ENCODE measurements around the gene PRCC. TPM values are rescaled to one million over a fixed set of nuclear protein-coding genes. Genes with fewer than 3 reads are reported as not detected.
"Not testable (repeated sequence)": the region's sequence is repeated elsewhere in the genome, so short reads cannot be mapped to it uniquely, and the experiment has no call there.

PRCC gene
- total and polyA plus RNA-seq, 9 donors = 22.7 to 75.7 (median 62.1) TPM

- not testable (repeated sequence) for H3K27ac ChIP-seq (ENCODE audit: low read length); H3K36me3 ChIP-seq (ENCODE audit: control insufficient read depth, insufficient read depth, low read length); H3K27me3 ChIP-seq (ENCODE audit: control insufficient read depth, insufficient read depth, low read length); H3K4me3 ChIP-seq (ENCODE audit: low read length); H3K9me3 ChIP-seq (replicated peaks; ENCODE audit: control insufficient read depth, low read depth, low read length); DNase-seq
- peaks cover 27% of the 10 kb centered on the region for H3K4me1 ChIP-seq (ENCODE audit: control insufficient read depth, insufficient read depth, low read length)
- WGBS (ENCODE audit: insufficient coverage) = no CpG with 5 or more reads among the region's 10 CpGs
Observed at GRCh38 chr1:156757572-156758253, 9.6 kb upstream of the PRCC start.

GRCh38 chr1:156760092-156760795, 7.1 kb upstream of the PRCC start:
- H3K36me3 ChIP-seq (ENCODE audit: control insufficient read depth, insufficient read depth, low read length) = no peaks in the 10 kb centered on the region
- peaks cover 13% of the 10 kb centered on the region for H3K4me1 ChIP-seq (ENCODE audit: control insufficient read depth, insufficient read depth, low read length)
- H3K9me3 ChIP-seq (replicated peaks; ENCODE audit: control insufficient read depth, low read depth, low read length) = no peaks in the 10 kb centered on the region
- no peak overlapping the region for H3K4me3 ChIP-seq (ENCODE audit: low read length)
- WGBS (ENCODE audit: insufficient coverage) = 38% methylated on average over 1 of the region's 6 CpGs
- H3K27ac ChIP-seq (ENCODE audit: low read length) = peak overlapping the region; percentile 49
- no peak for DNase-seq
- H3K27me3 ChIP-seq (ENCODE audit: control insufficient read depth, insufficient read depth, low read length) = no peaks in the 10 kb centered on the region

DNA sequence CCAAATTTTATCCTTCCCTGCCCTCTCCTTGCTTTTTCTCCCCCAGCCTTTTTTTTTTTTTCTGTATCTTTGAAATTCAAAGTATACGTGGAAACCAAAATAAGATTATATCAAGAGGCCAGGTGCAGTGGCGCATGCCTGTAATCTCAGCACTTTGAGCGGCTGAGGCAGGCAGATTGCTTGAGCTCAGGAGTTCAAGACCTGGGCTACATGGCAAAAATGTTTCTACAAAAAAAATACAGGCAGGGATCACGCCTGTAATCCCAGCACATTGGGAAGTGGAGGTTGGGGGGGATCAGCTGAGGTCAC, 6.6 kb upstream of the PRCC start:
- no peaks in the 10 kb centered on the region for H3K27me3 ChIP-seq (ENCODE audit: control insufficient read depth, insufficient read depth, low read length)
- WGBS (ENCODE audit: insufficient coverage) = 86% methylated on average over 3 of the region's 4 CpGs
- H3K9me3 ChIP-seq (replicated peaks; ENCODE audit: control insufficient read depth, low read depth, low read length) = no peaks in the 10 kb centered on the region
- H3K4me1 ChIP-seq (ENCODE audit: control insufficient read depth, insufficient read depth, low read length) = peaks cover 13% of the 10 kb centered on the region
- no peak overlapping the region for H3K4me3 ChIP-seq (ENCODE audit: low read length)
- H3K36me3 ChIP-seq (ENCODE audit: control insufficient read depth, insufficient read depth, low read length) = no peaks in the 10 kb centered on the region
- H3K27ac ChIP-seq (ENCODE audit: low read length) = peak overlapping the region; percentile 49
- DNase-seq = no peak

- H3K9me3 ChIP-seq (replicated peaks; ENCODE audit: control insufficient read depth, low read depth, low read length); H3K27ac ChIP-seq (ENCODE audit: low read length); DNase-seq; H3K27me3 ChIP-seq (ENCODE audit: control insufficient read depth, insufficient read depth, low read length); H3K4me3 ChIP-seq (ENCODE audit: low read length); H3K36me3 ChIP-seq (ENCODE audit: control insufficient read depth, insufficient read depth, low read length): not testable (repeated sequence)
- 90% methylated on average over 9 of the region's 15 CpGs for WGBS (ENCODE audit: insufficient coverage)
- H3K4me1 ChIP-seq (ENCODE audit: control insufficient read depth, insufficient read depth, low read length) = peaks cover 29% of the 10 kb centered on the region
Observed at GRCh38 chr1:156765136-156765535, 2.2 kb upstream of the PRCC start.

DNA sequence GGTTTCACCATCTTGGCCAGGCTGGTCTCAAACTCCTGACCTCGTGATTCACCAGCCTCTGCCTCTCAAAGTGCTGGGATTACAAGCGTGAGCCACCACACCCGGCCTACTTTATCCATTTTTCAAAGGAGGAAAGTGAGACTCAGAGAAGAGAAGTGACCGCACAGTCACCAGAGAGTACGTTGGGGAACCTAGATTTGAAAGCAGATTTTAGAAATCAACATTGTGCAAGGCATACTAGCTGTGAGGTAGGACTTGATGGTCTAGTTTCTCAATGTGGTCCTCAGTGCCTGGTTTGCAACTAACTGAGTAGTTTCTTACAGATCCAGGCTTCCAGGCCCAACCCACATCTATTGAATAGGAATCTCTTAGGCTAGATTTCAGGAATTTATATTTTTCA, 1.7 kb upstream of the PRCC start:
- 83% methylated on average over 4 of the region's 5 CpGs for WGBS (ENCODE audit: insufficient coverage)
- no peaks in the 10 kb centered on the region for H3K9me3 ChIP-seq (replicated peaks; ENCODE audit: control insufficient read depth, low read depth, low read length)
- H3K27me3 ChIP-seq (ENCODE audit: control insufficient read depth, insufficient read depth, low read length) = no peaks in the 10 kb centered on the region
- H3K4me1 ChIP-seq (ENCODE audit: control insufficient read depth, insufficient read depth, low read length) = peaks cover 23% of the 10 kb centered on the region
- no peak overlapping the region for H3K27ac ChIP-seq (ENCODE audit: low read length)
- DNase-seq = no peak
- H3K4me3 ChIP-seq (ENCODE audit: low read length) = no peak overlapping the region
- peaks cover 2% of the 10 kb centered on the region for H3K36me3 ChIP-seq (ENCODE audit: control insufficient read depth, insufficient read depth, low read length)

- Histone ChIP-seq H3K27ac (ENCODE audit: low read length) (peak overlapping the region; percentile 97), H3K4me1 (ENCODE audit: control insufficient read depth, insufficient read depth, low read length) (peaks cover 23% of the 10 kb centered on the region), H3K36me3 (ENCODE audit: control insufficient read depth, insufficient read depth, low read length) (peaks cover 10% of the 10 kb centered on the region), H3K4me3 (ENCODE audit: low read length) (peak overlapping the region; percentile 72), H3K27me3 (ENCODE audit: control insufficient read depth, insufficient read depth, low read length) (no peaks in the 10 kb centered on the region), H3K9me3 (replicated peaks; ENCODE audit: control insufficient read depth, low read depth, low read length) (no peaks in the 10 kb centered on the region)
- peak; percentile 19 for DNase-seq
- WGBS (ENCODE audit: insufficient coverage) = 2% methylated on average over 9 of the region's 14 CpGs
Observed at GRCh38 chr1:156766298-156767100, 836 bp upstream of the PRCC start.

- peaks cover 13% of the 10 kb centered on the region for H3K36me3 ChIP-seq (ENCODE audit: control insufficient read depth, insufficient read depth, low read length)
- peak overlapping the region; percentile 86 for H3K4me3 ChIP-seq (ENCODE audit: low read length)
- H3K27me3 ChIP-seq (ENCODE audit: control insufficient read depth, insufficient read depth, low read length) = no peaks in the 10 kb centered on the region
- 0% methylated on average over 4 of the region's 31 CpGs for WGBS (ENCODE audit: insufficient coverage)
- H3K9me3 ChIP-seq (replicated peaks; ENCODE audit: control insufficient read depth, low read depth, low read length) = no peaks in the 10 kb centered on the region
- H3K4me1 ChIP-seq (ENCODE audit: control insufficient read depth, insufficient read depth, low read length) = peaks cover 26% of the 10 kb centered on the region
- H3K27ac ChIP-seq (ENCODE audit: low read length) = peak overlapping the region; percentile 98
- peak; percentile 63 for DNase-seq
Observed at GRCh38 chr1:156767879-156768604, 707 bp downstream of the PRCC start.

GRCh38 chr1:156768610-156769295, 1.4 kb downstream of the PRCC start:
- 18% methylated on average over 3 of the region's 8 CpGs for WGBS (ENCODE audit: insufficient coverage)
- no peak overlapping the region for H3K27ac ChIP-seq (ENCODE audit: low read length)
- H3K27me3 ChIP-seq (ENCODE audit: control insufficient read depth, insufficient read depth, low read length) = no peaks in the 10 kb centered on the region
- no peak for DNase-seq
- H3K4me3 ChIP-seq (ENCODE audit: low read length) = peak overlapping the region; percentile 86
- peaks cover 28% of the 10 kb centered on the region for H3K4me1 ChIP-seq (ENCODE audit: control insufficient read depth, insufficient read depth, low read length)
- peaks cover 13% of the 10 kb centered on the region for H3K36me3 ChIP-seq (ENCODE audit: control insufficient read depth, insufficient read depth, low read length)
- no peaks in the 10 kb centered on the region for H3K9me3 ChIP-seq (replicated peaks; ENCODE audit: control insufficient read depth, low read depth, low read length)

- H3K36me3 ChIP-seq (ENCODE audit: control insufficient read depth, insufficient read depth, low read length) = peaks cover 13% of the 10 kb centered on the region
- peaks cover 20% of the 10 kb centered on the region for H3K4me1 ChIP-seq (ENCODE audit: control insufficient read depth, insufficient read depth, low read length)
- no peak overlapping the region for H3K4me3 ChIP-seq (ENCODE audit: low read length)
- no peaks in the 10 kb centered on the region for H3K27me3 ChIP-seq (ENCODE audit: control insufficient read depth, insufficient read depth, low read length)
- H3K27ac ChIP-seq (ENCODE audit: low read length) = no peak overlapping the region
- no CpG with 5 or more reads among the region's 3 CpGs for WGBS (ENCODE audit: insufficient coverage)
- H3K9me3 ChIP-seq (replicated peaks; ENCODE audit: control insufficient read depth, low read depth, low read length) = no peaks in the 10 kb centered on the region
- no peak for DNase-seq
Observed at GRCh38 chr1:156772222-156772621, 4.9 kb downstream of the PRCC start.

Measured in muscle of leg (tissue), 11 donors.